Measurements from ENCODE around the gene SLC39A1. TPM values are rescaled to one million over a fixed set of nuclear protein-coding genes. Genes with fewer than 3 reads are reported as not detected.
A peak's percentile ranks its signal among the peaks of the same experiment; 100 is the strongest.

The SLC39A1 gene
- total RNA-seq, 1 donor from 2014 or later, result 86.3 TPM

DNA sequence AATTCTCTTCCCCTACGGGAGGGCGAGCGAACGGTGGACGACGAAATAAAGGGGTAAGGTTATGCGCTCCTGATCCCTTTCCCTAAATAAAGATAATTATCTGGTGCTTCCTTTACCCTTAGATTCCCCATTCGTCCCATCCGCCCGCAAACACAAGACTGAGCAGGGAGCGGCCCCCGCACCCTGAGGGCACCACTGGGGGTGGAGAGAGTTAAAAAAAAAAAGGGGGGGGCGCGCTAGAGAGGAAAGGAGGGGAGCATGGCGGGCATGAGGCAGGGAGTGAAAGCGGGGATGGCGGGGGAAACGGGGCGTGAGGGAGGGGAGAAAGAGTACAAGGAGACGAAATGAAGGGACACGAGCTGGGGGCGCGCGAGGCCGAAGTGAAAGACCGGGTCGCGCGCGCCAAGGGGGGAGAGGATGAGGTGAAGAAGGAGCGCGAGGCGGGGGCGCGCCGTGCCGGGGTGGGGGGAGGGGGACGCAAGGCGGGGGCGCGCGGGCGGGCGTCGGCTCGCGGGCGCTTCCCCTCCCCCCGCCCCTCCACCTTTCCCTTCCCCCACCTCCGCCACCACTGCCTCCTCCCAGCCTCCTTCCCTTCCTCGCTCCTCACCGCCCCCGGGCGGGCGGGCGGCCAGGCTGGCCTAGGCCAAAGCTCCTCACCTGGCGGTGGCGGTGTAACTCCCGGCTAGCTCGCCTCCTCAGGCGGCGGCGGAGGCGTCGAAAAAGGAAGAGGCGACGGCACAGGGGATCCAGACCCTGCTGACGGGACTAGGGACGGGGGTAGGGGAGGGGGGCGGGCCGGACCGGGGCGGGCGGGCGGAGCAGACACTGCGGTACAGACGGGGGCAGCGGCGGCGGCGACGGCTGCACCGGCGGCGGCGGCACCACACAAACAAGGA, 41.0 kb downstream of the SLC39A1 start:
- TF ChIP-seq, protein P1, sequence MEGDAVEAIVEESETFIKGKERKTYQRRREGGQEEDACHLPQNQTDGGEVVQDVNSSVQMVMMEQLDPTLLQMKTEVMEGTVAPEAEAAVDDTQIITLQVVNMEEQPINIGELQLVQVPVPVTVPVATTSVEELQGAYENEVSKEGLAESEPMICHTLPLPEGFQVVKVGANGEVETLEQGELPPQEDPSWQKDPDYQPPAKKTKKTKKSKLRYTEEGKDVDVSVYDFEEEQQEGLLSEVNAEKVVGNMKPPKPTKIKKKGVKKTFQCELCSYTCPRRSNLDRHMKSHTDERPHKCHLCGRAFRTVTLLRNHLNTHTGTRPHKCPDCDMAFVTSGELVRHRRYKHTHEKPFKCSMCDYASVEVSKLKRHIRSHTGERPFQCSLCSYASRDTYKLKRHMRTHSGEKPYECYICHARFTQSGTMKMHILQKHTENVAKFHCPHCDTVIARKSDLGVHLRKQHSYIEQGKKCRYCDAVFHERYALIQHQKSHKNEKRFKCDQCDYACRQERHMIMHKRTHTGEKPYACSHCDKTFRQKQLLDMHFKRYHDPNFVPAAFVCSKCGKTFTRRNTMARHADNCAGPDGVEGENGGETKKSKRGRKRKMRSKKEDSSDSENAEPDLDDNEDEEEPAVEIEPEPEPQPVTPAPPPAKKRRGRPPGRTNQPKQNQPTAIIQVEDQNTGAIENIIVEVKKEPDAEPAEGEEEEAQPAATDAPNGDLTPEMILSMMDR (IDR thresholded peaks at IDR 0.05), result no peak
- peak overlapping the region; percentile 72 to 86 for H3K4me3 ChIP-seq
- intact Hi-C loops (cut with DNase I), result loop anchor here (2.0 to 5.0 kb wide), 4 partner anchors 40 to 132 kb away; partner anchors contain the start of genes RAB13 and SLC39A1
- no peak for DNase-seq (ENCODE audit: low spot score in 2 of 2)
- peak overlapping the region; percentile 88 to 97 for H3K27ac ChIP-seq
- H3K4me1 ChIP-seq, result peaks cover 6 to 28% of the 10 kb centered on the region in 2 donors
- H3K36me3 ChIP-seq, result no peaks in the 10 kb centered on the region
- H3K9me3 ChIP-seq, result no peaks in the 10 kb centered on the region
- no peaks in the 10 kb centered on the region for H3K27me3 ChIP-seq

DNA sequence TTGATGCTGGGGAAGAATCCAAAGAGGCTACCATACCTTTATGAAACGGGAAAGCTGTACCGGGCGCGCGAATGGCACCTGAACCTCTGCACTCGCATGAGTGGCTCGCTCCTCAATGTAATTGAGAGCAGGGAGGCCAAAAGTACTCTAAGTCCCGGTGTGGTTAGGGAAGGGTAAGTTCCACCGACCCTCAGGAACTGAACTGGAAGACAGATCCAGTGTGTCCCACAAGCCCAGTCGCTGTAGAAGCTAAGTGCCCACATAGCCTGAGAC, 41.6 kb downstream of the SLC39A1 start:
- TF ChIP-seq, protein P1 (IDR thresholded peaks at IDR 0.05), result no peak
- peak overlapping the region; percentile 72 to 86 for H3K4me3 ChIP-seq
- no peak for DNase-seq (ENCODE audit: low spot score in 2 of 2)
- intact Hi-C loops (cut with DNase I), result loop anchor here (2.0 to 5.0 kb wide), 4 partner anchors 41 to 131 kb away; partner anchors contain the start of genes RAB13 and SLC39A1
- H3K27ac ChIP-seq, result peak overlapping the region; percentile 88 to 97
- H3K27me3 ChIP-seq, result no peaks in the 10 kb centered on the region
- H3K9me3 ChIP-seq, result no peaks in the 10 kb centered on the region
- H3K36me3 ChIP-seq, result no peaks in the 10 kb centered on the region
- H3K4me1 ChIP-seq, result peaks cover 6 to 28% of the 10 kb centered on the region in 2 donors

DNA sequence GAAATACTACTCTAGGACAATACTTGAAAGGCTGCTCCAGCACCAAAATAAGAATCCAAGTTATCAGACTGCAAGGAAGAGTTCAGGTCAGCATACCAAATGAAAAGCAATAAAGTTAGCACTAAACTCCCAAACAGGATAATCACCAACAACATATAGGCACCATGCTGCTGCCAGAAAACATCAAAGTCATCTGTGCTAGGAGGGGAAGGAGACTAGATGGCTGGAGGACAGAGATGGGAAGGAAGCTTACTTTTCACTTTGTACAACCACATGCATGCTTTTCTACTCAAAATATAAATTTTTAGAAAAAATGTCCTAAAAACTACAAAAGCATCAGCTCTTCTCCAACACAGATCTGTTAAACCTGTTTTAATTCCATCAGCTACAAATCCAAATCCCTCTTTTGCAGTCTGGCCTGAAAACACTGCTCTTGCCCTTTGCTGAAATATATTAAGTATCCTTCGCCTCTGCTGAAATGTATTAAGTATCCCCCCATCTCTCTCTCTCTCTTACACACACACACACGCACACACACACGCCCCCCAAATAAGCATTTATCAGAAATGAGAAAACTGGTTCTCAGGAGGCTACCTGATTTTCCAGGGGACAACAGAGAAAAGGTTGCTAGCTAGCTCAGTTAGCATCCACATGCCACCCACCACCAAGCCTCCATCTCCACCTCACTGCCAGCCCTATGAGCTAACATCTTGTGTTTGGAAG, 42.1 kb downstream of the SLC39A1 start:
- peaks cover 6 to 28% of the 10 kb centered on the region in 2 donors for H3K4me1 ChIP-seq
- H3K4me3 ChIP-seq, result peak overlapping the region; percentile 72 to 86
- H3K27ac ChIP-seq, result peak overlapping the region; percentile 88 to 97
- no peak for DNase-seq (ENCODE audit: low spot score in 2 of 2)
- no peaks in the 10 kb centered on the region for H3K36me3 ChIP-seq
- H3K27me3 ChIP-seq, result no peaks in the 10 kb centered on the region
- intact Hi-C loops (cut with DNase I), result loop anchor here (5.0 kb wide), 2 partner anchors 41 to 99 kb away; partner anchors contain the start of gene SLC39A1
- TF ChIP-seq, protein P1 (IDR thresholded peaks at IDR 0.05), result no peak
- H3K9me3 ChIP-seq, result no peaks in the 10 kb centered on the region

DNA sequence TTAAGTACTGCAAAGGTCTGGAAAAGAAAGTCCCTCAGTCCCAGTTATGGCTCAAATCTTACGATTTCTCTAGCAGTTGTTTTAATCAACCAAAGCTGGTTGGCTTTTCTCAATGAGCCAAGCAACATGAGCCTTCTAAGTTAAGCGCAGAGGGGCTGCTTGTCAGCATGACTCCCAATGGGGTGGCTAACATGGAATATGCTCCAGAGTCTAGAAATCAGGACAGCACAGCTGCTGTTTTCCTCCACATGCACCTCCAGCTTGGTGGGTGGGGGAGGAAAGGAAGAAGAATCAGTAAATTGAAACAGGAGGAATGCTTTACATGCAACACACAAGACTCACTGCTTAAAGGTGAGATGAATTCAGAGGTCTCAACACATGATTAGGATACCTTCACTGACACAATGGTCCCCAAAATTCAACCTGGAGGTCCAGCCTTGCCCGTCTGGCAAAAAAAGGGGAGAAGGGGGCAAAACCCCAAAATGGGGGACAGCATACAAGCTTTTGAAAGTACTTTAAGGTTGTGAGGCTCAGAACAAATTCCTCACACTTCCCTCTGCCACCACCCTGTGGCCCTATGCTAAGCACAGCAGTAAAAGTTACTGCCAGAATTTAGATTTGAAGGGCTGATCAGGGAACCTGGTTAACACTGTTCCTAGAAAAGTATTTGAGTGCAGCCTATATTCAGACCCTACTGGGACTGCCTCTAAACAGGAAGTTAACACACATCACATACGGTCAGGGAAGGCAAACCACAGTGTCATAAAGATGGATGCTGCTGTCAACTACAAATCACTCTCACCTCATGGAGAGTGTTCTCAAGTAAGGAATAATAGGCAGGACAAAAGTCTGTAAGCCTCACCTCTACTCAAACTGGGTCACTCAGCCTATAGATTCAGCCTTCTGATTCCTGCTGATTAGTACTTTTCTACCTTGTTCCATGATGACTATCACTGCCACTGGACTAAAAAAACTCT, 43.2 kb downstream of the SLC39A1 start:
- no peaks in the 10 kb centered on the region for H3K9me3 ChIP-seq
- H3K4me1 ChIP-seq, result peaks cover 6 to 28% of the 10 kb centered on the region in 2 donors
- peak overlapping the region in 1 of 2 donors; percentile 36 for H3K27ac ChIP-seq
- no peaks in the 10 kb centered on the region for H3K27me3 ChIP-seq
- TF ChIP-seq, protein P1 (IDR thresholded peaks at IDR 0.05), result peak in 2 of 3 experiments; percentile 6 to 38
- peaks cover 0 to 2% of the 10 kb centered on the region in 2 donors for H3K36me3 ChIP-seq
- peak overlapping the region in 1 of 2 donors; percentile 86 for H3K4me3 ChIP-seq
- DNase-seq (ENCODE audit: low spot score in 2 of 2), result no peak
- intact Hi-C loops (cut with DNase I), result loop anchor here (5.0 kb wide), 2 partner anchors 42 to 98 kb away; partner anchors contain the start of gene SLC39A1

DNA sequence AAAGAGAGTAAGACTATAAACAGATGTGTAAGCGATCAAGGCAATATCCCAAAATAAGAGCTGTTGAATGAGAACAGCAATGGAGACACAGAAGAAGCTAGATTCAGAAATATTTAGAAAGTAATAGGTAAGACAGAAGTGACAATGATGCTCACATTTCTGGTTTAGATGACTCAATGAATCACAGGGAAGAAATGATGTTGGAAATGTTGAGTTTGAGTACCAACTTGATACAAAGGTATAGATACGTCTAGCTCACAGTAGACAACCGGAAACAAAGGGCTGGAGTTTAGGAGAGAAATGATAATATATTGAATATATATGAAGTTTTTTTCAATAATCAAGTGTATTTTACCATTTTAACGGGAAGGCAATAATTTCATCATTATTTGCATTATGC, 47.0 kb downstream of the SLC39A1 start:
- DNase-seq (ENCODE audit: low spot score in 2 of 2), result no peak
- Histone ChIP-seq H3K36me3 (peaks cover 0 to 3% of the 10 kb centered on the region in 2 donors), H3K4me1 (peaks cover 6 to 20% of the 10 kb centered on the region in 2 donors), H3K27me3 (no peaks in the 10 kb centered on the region), H3K9me3 (no peaks in the 10 kb centered on the region), H3K4me3 (no peak overlapping the region), H3K27ac (no peak overlapping the region)
- TF ChIP-seq, protein P1 (IDR thresholded peaks at IDR 0.05), result no peak
- intact Hi-C loops (cut with DNase I), result no loop called here
